ENCODE measurements around the gene PFN1. TPM values are rescaled to one million over a fixed set of nuclear protein-coding genes. Genes with fewer than 3 reads are reported as not detected.
"Not testable (repeated sequence)": the region's sequence is repeated elsewhere in the genome, so short reads cannot be mapped to it uniquely, and the experiment has no call there.

The PFN1 gene
- total RNA-seq, 1 experiment from 2014 or later: 2,317 TPM

- peak; percentile 67 for DNase-seq (ENCODE audit: low spot score)
Measured at GRCh38 chr17:4945176-4945943, 3.0 kb downstream of the PFN1 start.

- DNase-seq (ENCODE audit: low spot score): no peak
Measured at GRCh38 chr17:4944554-4945175, 3.7 kb downstream of the PFN1 start.

GRCh38 chr17:4944163-4944553, 4.2 kb downstream of the PFN1 start:
- no peak for DNase-seq (ENCODE audit: low spot score)

- DNase-seq (ENCODE audit: low spot score): no peak
Measured at GRCh38 chr17:4942760-4943508, 5.4 kb downstream of the PFN1 start.

DNA sequence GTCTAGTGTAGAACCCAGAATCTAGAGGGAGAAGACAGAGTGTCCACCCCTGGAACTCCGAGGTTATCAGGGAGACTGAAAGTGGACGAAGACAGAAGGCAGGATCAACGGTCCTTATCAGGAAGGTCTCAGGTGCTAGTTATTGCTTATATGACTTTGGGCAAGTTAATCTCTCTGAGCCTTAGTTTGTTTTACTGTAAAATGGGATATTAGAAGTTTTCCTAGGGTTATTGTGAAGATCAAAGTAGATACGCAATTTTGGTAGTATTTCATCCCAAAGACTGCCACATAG, 7.1 kb downstream of the PFN1 start:
- DNase-seq (ENCODE audit: low spot score): no peak

GRCh38 chr17:4940555-4941318, 7.6 kb downstream of the PFN1 start:
- no peak for DNase-seq (ENCODE audit: low spot score)

- DNase-seq (ENCODE audit: low spot score): peak; percentile 94
Measured at GRCh38 chr17:4939796-4940554, 8.4 kb downstream of the PFN1 start, which contains the start of the genes RNF167 and SLC25A11. RNF167 (plus strand) TSS chr17:4940268; CDS start chr17:4940910, 642 bp downstream. SLC25A11 (minus strand) TSS chr17:4940046; CDS start chr17:4939910, 136 bp downstream.

GRCh38 chr17:4939546-4939795, 8.9 kb downstream of the PFN1 start:
- DNase-seq (ENCODE audit: low spot score): no peak

- no peak for DNase-seq (ENCODE audit: low spot score)
Measured at GRCh38 chr17:4938688-4939545, 9.4 kb downstream of the PFN1 start.

- no peak for DNase-seq (ENCODE audit: low spot score)
Measured at GRCh38 chr17:4938069-4938491, 10.2 kb downstream of the PFN1 start.

DNA sequence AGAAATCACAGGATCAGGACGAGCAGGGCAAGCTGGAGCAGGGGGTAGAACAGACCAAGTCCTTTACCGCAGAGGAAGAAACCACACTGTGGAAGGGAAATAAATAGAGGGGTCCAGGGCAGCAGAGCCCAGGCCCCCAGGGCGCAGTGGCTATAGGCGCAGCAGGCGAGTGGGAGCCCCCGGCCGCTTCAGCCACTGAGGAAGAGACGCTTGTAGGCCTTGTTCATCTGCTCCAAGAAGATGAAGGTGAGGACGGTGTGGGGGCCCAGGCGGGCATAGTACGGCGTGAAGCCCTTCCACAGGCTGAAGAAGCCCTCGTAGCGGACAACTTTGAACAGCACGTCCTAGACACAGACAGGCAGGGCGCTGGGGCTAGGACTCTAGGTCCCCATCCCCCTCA, 10.8 kb downstream of the PFN1 start:
- DNase-seq (ENCODE audit: low spot score): no peak

GRCh38 chr17:4936436-4936835, 11.9 kb downstream of the PFN1 start:
- DNase-seq (ENCODE audit: low spot score): no peak

- DNase-seq (ENCODE audit: low spot score): no peak
Measured at GRCh38 chr17:4935650-4936049, 12.7 kb downstream of the PFN1 start.

DNA sequence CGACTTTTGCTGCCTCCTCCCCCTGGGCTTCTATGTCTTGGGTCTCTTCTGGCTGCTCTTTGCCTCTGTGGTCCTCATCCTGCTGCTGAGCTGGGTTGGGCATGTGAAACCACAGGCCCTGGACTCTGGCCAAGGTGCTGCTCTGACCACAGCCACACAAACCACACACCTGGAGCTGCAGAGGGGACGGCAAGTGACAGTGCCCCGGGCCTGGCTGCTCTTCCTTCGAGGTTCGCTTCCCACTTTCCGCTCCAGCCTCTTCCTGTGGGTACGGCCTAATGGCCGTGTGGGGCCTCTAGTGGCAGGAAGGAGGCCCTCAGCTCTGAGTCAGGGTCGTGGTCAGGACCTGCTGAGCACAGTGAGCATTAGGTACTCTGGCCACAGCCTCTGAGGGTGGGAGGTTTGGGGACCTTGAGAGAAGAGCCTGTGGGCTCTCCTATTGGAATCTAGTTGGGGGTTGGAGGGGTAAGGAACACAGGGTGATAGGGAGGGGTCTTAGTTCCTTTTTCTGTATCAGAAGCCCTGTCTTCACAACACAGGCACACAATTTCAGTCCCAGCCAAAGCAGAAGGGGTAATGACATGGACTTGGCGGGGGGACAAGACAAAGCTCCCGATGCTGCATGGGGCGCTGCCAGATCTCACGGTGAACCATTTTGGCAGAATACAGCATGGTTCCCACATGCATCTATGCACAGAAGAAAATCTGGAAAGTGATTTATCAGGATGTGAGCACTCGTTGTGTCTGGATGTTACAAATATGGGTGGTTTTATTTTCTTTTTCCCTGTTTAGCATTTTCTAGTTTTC, 14.0 kb downstream of the PFN1 start:
- peak; percentile 49 for DNase-seq (ENCODE audit: low spot score)

GRCh38 chr17:4933646-4934045, 14.7 kb downstream of the PFN1 start:
- no peak for DNase-seq (ENCODE audit: low spot score)

- no peak for DNase-seq (ENCODE audit: low spot score)
Measured at GRCh38 chr17:4932756-4933155, 15.6 kb downstream of the PFN1 start.

DNA sequence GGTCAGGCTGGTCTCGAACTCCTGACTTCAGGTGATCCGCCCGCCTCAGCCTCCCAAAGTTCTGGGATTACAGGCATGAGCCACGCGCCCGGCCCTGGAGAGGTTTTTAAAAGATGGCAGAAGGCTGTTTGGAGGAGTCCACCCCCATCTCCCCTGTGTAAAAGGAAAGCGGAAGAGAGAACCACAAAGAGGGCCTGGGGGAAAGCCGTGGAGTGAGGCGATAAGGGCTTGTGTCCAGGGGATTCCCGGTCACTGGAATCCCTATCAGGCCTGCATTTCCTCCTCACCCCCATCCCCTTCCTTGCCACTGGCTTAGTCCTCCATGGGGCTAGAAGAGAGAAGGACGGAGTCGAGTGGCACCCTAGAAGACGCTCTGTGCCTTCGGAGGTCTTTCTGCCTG, 16.4 kb downstream of the PFN1 start, which contains the start of gene GP1BA:
TSS of gene GP1BA (plus strand) at position 315 of the 400 bp plus-strand sequence. CDS start 328 bp downstream, outside the sequence.
- no peak for DNase-seq (ENCODE audit: low spot score)

GRCh38 chr17:4928881-4929280, 19.4 kb downstream of the PFN1 start:
- DNase-seq (ENCODE audit: low spot score): no peak

GRCh38 chr17:4926577-4927335, 21.6 kb downstream of the PFN1 start:
- DNase-seq (ENCODE audit: low spot score): not testable (repeated sequence)
